ENCODE results near the gene LRPPRC. TPM values are rescaled to one million over a fixed set of nuclear protein-coding genes. Genes with fewer than 3 reads are reported as not detected.
"Not testable (repeated sequence)": the region's sequence is repeated elsewhere in the genome, so short reads cannot be mapped to it uniquely, and the experiment has no call there.

LRPPRC gene
- total and polyA plus RNA-seq, 10 of the 15 experiments (the other 5 are each of a cell fraction or from before 2014, with no cell fraction given): 34.1 to 152 (median 97.0) TPM

DNA sequence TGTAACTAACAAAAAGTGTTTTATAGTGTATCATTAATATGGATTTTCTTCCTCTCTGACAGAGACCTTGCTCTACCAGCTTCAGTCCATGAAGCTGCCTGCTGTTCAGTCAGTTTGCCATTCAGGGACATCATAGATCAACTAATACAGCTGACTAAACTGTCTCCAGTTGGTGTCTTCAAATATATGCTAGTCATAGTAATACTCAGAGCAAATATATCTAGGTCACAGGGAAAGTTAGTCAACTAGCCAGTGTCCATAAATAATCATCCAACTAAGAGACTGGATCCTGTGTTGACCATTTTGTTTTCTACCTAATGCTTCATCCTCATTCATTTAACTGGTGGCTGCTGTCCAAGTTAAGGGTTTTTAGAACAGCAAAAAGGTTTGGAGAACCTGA lies 38.2 kb upstream of the LRPPRC start (continued):
- TF ChIP-seq, protein P1, sequence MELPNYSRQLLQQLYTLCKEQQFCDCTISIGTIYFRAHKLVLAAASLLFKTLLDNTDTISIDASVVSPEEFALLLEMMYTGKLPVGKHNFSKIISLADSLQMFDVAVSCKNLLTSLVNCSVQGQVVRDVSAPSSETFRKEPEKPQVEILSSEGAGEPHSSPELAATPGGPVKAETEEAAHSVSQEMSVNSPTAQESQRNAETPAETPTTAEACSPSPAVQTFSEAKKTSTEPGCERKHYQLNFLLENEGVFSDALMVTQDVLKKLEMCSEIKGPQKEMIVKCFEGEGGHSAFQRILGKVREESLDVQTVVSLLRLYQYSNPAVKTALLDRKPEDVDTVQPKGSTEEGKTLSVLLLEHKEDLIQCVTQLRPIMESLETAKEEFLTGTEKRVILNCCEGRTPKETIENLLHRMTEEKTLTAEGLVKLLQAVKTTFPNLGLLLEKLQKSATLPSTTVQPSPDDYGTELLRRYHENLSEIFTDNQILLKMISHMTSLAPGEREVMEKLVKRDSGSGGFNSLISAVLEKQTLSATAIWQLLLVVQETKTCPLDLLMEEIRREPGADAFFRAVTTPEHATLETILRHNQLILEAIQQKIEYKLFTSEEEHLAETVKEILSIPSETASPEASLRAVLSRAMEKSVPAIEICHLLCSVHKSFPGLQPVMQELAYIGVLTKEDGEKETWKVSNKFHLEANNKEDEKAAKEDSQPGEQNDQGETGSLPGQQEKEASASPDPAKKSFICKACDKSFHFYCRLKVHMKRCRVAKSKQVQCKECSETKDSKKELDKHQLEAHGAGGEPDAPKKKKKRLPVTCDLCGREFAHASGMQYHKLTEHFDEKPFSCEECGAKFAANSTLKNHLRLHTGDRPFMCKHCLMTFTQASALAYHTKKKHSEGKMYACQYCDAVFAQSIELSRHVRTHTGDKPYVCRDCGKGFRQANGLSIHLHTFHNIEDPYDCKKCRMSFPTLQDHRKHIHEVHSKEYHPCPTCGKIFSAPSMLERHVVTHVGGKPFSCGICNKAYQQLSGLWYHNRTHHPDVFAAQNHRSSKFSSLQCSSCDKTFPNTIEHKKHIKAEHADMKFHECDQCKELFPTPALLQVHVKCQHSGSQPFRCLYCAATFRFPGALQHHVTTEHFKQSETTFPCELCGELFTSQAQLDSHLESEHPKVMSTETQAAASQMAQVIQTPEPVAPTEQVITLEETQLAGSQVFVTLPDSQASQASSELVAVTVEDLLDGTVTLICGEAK (IDR thresholded peaks at IDR 0.05; ENCODE audit: borderline replicate concordance): no peak
- TF ChIP-seq MYB (IDR thresholded peaks at IDR 0.05; ENCODE audit: borderline replicate concordance, low read depth, low read length): no peak
- TF ChIP-seq, protein P2, sequence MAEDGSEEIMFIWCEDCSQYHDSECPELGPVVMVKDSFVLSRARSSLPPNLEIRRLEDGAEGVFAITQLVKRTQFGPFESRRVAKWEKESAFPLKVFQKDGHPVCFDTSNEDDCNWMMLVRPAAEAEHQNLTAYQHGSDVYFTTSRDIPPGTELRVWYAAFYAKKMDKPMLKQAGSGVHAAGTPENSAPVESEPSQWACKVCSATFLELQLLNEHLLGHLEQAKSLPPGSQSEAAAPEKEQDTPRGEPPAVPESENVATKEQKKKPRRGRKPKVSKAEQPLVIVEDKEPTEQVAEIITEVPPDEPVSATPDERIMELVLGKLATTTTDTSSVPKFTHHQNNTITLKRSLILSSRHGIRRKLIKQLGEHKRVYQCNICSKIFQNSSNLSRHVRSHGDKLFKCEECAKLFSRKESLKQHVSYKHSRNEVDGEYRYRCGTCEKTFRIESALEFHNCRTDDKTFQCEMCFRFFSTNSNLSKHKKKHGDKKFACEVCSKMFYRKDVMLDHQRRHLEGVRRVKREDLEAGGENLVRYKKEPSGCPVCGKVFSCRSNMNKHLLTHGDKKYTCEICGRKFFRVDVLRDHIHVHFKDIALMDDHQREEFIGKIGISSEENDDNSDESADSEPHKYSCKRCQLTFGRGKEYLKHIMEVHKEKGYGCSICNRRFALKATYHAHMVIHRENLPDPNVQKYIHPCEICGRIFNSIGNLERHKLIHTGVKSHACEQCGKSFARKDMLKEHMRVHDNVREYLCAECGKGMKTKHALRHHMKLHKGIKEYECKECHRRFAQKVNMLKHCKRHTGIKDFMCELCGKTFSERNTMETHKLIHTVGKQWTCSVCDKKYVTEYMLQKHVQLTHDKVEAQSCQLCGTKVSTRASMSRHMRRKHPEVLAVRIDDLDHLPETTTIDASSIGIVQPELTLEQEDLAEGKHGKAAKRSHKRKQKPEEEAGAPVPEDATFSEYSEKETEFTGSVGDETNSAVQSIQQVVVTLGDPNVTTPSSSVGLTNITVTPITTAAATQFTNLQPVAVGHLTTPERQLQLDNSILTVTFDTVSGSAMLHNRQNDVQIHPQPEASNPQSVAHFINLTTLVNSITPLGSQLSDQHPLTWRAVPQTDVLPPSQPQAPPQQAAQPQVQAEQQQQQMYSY (CRISPR knock-in tag; IDR thresholded peaks at IDR 0.05): no peak
- TF ChIP-seq CREM (IDR thresholded peaks at IDR 0.05; ENCODE audit: low read depth): no peak
- TF ChIP-seq TAF1 (IDR thresholded peaks at IDR 0.05; ENCODE audit: borderline replicate concordance, low read depth, low read length): no peak

DNA sequence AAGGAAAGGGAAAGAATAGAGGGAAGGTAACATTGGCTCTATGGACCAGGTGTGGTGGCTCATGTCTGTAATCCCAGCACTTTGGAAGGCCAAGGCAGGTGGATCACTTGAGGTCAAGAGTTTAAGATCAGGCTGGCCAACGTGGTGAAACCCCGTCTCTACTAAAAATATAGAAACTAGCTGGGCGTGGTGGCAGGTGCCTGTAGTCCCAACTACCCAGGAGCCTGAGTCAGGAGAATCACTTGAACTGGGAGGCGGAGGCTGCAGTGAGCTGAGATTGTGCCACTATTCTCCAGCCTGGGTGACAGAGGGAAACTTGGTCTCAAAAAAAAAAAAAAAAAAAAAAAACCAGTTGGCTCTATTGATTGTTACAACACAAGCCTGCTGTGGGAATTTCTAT lies 31.3 kb upstream of the LRPPRC start:
- BruUV-seq (replicated peaks); H4K20me1 ChIP-seq (ENCODE audit: control insufficient read depth, insufficient read depth); H2AFZ ChIP-seq (ENCODE audit: control insufficient read depth, low read depth, low read length); H3K36me3 ChIP-seq (ENCODE audit: control insufficient read depth in 2 of 2, insufficient read depth in 2 of 2, low read length in 1 of 2); H3K4me1 ChIP-seq (ENCODE audit: control insufficient read depth, insufficient read depth, low read length); intact Hi-C loops (cut with micrococcal nuclease; ENCODE audit: unreplicated experiment); DNase-seq (ENCODE audit: low read depth, low spot score); in situ Hi-C loops (cut with MboI); ATAC-seq; RAD21 ChIA-PET (ENCODE audit: unreplicated experiment); H3K79me2 ChIP-seq (ENCODE audit: control insufficient read depth, insufficient read depth, low read length); H3K27me3 ChIP-seq (replicated peaks in 1 of 2; ENCODE audit: control insufficient read depth in 2 of 2, insufficient read depth in 2 of 2, low read length in 1 of 2); H3K9me3 ChIP-seq (replicated peaks; ENCODE audit: control insufficient read depth, insufficient read depth, low read length); H3K4me2 ChIP-seq (ENCODE audit: control insufficient read depth, insufficient read depth); FAIRE-seq; H3K4me3 ChIP-seq; H3K27ac ChIP-seq (ENCODE audit: control insufficient read depth, insufficient read depth); H3K9ac ChIP-seq (ENCODE audit: control insufficient read depth, insufficient read depth, low read length); POLR2A ChIA-PET: not testable (repeated sequence)
- WGBS (ENCODE audit: insufficient coverage, insufficient replicate concordance, low lambda C conversion rate, missing lambda C conversion rate): 67% methylated on average over 4 of the region's 4 CpGs
- ChIA-PET CTCF (interaction anchor here (1.2 kb wide), 1 partner anchor 19 kb away, joined by 3 read pairs; no protein-coding TSS in a partner anchor), SMC1A (ENCODE audit: uncharacterized antibody, unreplicated experiment) (interaction anchor here (0.9 kb wide), 1 partner anchor 10 kb away, joined by 3 read pairs; no protein-coding TSS in a partner anchor)
